GM23338 (cell line): ENCODE results near the gene CAPZB.

Source experiments
- CREB1 ChIP-seq: fragments of 250-450 bp; sonication (Bioruptor Pico); IDR thresholded peaks from 2 replicates; pipeline ENCODE4 v1.5.0; 2020; ENCODE audit warnings: low read depth, mild to moderate bottlenecking, moderate library complexity
- EZH2 ChIP-seq: fragments of 200-600 bp; sonication (generic); IDR thresholded peaks from one replicate; pipeline ENCODE4 v1.8.0; 2017; ENCODE audit warnings: antibody characterized with exemption, mild to moderate bottlenecking, low read depth; ENCODE audit not compliant: unreplicated experiment
- EZH2phosphoT487 ChIP-seq: fragments of 200-600 bp; sonication (generic); IDR thresholded peaks from one replicate; pipeline ENCODE4 v1.8.1; 2018; ENCODE audit warnings: antibody characterized with exemption; ENCODE audit not compliant: unreplicated experiment
- POLR2AphosphoS5 ChIP-seq: IDR thresholded peaks from 2 replicates; pipeline ENCODE4 v1.6.1; 2016; ENCODE audit warnings: antibody characterized with exemption, low read depth
- ZNF114 ChIP-seq: fragments of 250-450 bp; sonication (Bioruptor Pico); IDR thresholded peaks from 2 replicates; pipeline ENCODE4 v1.5.0; 2020; ENCODE audit warnings: mild to moderate bottlenecking, moderate library complexity
- ZNF331 ChIP-seq: fragments of 250-450 bp; sonication (Bioruptor Pico); IDR thresholded peaks from 2 replicates; pipeline ENCODE4 v1.5.0; 2020; ENCODE audit warnings: low read depth, mild to moderate bottlenecking, moderate library complexity
- TF ChIP-seq, protein P1 (sequence below), 2 experiments: fragments of 200-600 bp in 1 of 2; sonication (generic) in 1 of 2; conservative IDR thresholded peaks; 2 replicates each; pipeline versions ENCODE4 v1.5.1 to v1.6.1; 2016 to 2017; ENCODE audit warnings: antibody characterized with exemption in 2 of 2, low read depth in 2 of 2, mild to moderate bottlenecking in 2 of 2, moderate library complexity in 1 of 2

DNA sequence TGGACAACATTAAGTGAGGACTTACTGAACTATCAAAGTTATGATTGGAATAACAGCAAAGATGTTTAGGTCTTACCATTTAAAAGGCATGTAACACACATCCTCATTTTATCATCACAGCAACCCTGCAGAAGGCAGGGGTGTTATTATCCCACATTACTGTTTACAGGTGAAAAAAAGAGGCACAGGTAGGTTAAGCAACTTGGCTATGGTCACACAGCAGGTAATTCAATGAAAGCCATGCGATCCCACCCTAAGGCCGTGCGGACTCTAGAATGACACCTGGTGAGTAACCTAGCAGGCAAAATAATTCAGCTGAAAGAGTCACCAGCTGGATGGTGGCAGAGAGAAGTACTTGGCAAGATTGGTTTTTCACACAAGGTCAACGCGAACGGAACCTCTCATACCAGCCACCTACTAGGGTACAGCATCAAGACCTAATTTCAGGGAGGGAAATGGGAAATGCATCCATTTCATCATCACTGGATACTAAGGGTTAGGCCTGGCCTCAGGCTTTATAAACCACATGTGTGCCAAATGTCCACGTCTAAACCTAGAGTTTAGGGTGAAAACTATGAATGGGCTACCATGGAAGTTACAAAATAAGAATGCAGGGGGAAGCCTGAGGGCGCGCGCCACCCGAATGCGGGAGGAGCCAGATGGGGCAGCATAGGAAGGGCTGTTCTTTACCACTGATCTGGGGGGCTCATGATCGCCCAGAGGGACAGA lies 88.0 kb downstream of the CAPZB start:
- TF ChIP-seq, protein P1, sequence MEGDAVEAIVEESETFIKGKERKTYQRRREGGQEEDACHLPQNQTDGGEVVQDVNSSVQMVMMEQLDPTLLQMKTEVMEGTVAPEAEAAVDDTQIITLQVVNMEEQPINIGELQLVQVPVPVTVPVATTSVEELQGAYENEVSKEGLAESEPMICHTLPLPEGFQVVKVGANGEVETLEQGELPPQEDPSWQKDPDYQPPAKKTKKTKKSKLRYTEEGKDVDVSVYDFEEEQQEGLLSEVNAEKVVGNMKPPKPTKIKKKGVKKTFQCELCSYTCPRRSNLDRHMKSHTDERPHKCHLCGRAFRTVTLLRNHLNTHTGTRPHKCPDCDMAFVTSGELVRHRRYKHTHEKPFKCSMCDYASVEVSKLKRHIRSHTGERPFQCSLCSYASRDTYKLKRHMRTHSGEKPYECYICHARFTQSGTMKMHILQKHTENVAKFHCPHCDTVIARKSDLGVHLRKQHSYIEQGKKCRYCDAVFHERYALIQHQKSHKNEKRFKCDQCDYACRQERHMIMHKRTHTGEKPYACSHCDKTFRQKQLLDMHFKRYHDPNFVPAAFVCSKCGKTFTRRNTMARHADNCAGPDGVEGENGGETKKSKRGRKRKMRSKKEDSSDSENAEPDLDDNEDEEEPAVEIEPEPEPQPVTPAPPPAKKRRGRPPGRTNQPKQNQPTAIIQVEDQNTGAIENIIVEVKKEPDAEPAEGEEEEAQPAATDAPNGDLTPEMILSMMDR (conservative IDR thresholded peaks at IDR 0.05; ENCODE audit: low read depth in 2 of 2), result no peak
- no peak for TF ChIP-seq CREB1 (CRISPR knock-in tag)
- TF ChIP-seq EZH2, result no peak
- TF ChIP-seq POLR2AphosphoS5, result no peak
- no peak for TF ChIP-seq EZH2phosphoT487
- TF ChIP-seq ZNF114 (CRISPR knock-in tag), result no peak
- TF ChIP-seq ZNF331 (CRISPR knock-in tag), result no peak
